ENCODE data around the gene DHRS7. TPM values are rescaled to one million over a fixed set of nuclear protein-coding genes. Genes with fewer than 3 reads are reported as not detected.

DHRS7 gene
- total and polyA plus RNA-seq, 2 of the 8 experiments (the other 6 are each of a cell fraction or from before 2014, with no cell fraction given) = 10.8 to 27.5 TPM

DNA sequence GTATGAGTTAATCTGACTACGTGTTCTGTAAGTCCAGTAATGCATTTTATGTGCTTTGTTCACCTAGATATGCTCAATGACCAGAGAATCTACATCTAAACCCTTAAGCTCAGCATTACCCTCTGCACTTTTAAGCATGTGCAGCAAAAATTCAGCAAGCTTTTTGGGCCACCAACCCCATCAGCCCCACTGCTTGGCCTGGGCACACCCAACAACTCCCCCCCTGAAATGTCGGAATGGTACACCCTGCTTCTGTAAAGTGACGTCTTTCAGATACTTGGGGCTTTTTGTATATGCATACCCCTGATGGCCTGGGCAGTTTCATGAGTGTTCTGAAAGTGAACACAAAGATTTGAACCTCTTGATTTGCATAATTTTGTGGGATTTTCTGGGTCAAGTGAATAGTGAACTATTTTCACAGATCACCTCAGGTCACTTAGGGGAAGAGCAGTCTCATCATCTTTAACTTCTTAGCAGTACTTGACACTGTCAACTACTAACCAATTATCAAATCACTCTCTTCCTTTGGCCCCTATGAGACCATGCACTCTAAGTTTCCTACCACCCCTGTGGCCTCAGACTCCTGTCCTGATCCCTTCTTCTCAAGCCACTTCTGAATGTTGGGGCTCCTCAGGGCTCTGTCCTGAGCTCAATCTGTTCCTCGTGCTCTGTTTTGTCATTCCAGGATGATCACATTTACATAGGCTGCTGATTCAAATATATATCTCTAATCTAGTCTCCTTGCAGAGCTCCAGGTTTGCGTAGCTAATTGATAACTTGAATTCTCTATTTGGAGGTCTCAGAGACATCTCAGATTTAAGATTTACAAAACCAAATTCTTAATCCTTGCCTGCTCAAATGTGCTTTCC, 47.5 kb upstream of the DHRS7 start:
- Histone ChIP-seq H2BK5ac (ENCODE audit: low read depth, low read length) (no peak overlapping the region), H3K9me3 (ENCODE audit: insufficient read depth in 2 of 2, low read depth in 1 of 2, low read length in 1 of 2) (no peaks in the 10 kb centered on the region), H3K79me2 (ENCODE audit: control insufficient read depth in 1 of 2, insufficient read depth in 2 of 2, low read length in 2 of 2) (no peaks in the 10 kb centered on the region), H2BK15ac (ENCODE audit: low read length) (no peak overlapping the region), H4K20me1 (replicated peaks in 1 of 2; ENCODE audit: control insufficient read depth in 1 of 2, insufficient read depth in 2 of 2, low read length in 2 of 2) (no peaks in the 10 kb centered on the region), H3K23ac (ENCODE audit: insufficient read length) (no peak overlapping the region), H2BK12ac (ENCODE audit: low read depth, low read length) (no peak overlapping the region), H3K56ac (replicated peaks; ENCODE audit: insufficient read length, low read depth, low read length) (no peak overlapping the region), H3K4me3 (ENCODE audit: extremely low read depth in 1 of 4, insufficient read depth in 2 of 4, low read depth in 3 of 4, low read length in 4 of 4) (no peak overlapping the region), H2AFZ (ENCODE audit: low read length) (no peak overlapping the region), H4K91ac (replicated peaks; ENCODE audit: insufficient read length, low read length) (no peak overlapping the region), H3K14ac (ENCODE audit: insufficient read length) (no peak overlapping the region), H2AK5ac (ENCODE audit: low read depth, low read length) (no peak overlapping the region), H2BK120ac (replicated peaks; ENCODE audit: low read depth, low read length) (no peak overlapping the region), H3K79me1 (ENCODE audit: low read depth, low read length) (no peaks in the 10 kb centered on the region), H3K4me2 (ENCODE audit: insufficient read depth in 1 of 2, low read depth in 2 of 2, low read length in 2 of 2) (no peak overlapping the region), H3K9ac (replicated peaks in 1 of 4; ENCODE audit: extremely low read depth in 1 of 4, low read depth in 3 of 4, low read length in 3 of 4) (no peak overlapping the region), H3K36me3 (ENCODE audit: control insufficient read depth in 2 of 4, insufficient read depth in 4 of 4, low read length in 3 of 4) (no peaks in the 10 kb centered on the region), H3K4me1 (replicated peaks in 1 of 4; ENCODE audit: control insufficient read depth in 3 of 4, insufficient read depth in 4 of 4, low read length in 3 of 4) (peaks cover 0 to 8% (median 3%) of the 10 kb centered on the region in 4 experiments; a peak in 2 of 7 replicates), H4K5ac (ENCODE audit: insufficient read length, low read depth, low read length) (no peak overlapping the region), H3K27ac (ENCODE audit: low read depth, low read length) (no peak overlapping the region), H3K23me2 (ENCODE audit: low read depth, low read length) (peaks cover 2% of the 10 kb centered on the region; the same call in 1 of the 2 replicates), H3K4ac (replicated peaks; ENCODE audit: insufficient read length, low read depth, low read length) (no peak overlapping the region), H3K18ac (ENCODE audit: extremely low read depth, low read length) (no peak overlapping the region), H4K8ac (ENCODE audit: extremely low read depth, insufficient read depth, low read length) (no peak overlapping the region), H2BK20ac (ENCODE audit: low read length) (no peak overlapping the region), H3K27me3 (replicated peaks in 1 of 4; ENCODE audit: control insufficient read depth in 3 of 4, extremely low read depth in 1 of 4, insufficient read depth in 3 of 4, low read length in 3 of 4) (no peaks in the 10 kb centered on the region)
- ChIA-PET POLR2A (ENCODE audit: partially characterized antibody) (interaction anchor here (2.6 kb wide), 1 partner anchor 36 kb away, joined by 6 read pairs; the partner anchor contains the start of gene PPM1A), CTCF (ENCODE audit: partially characterized antibody) (interaction anchor here (1.1 kb wide), 1 partner anchor 29 kb away, joined by 3 read pairs; no protein-coding TSS in a partner anchor)
- FAIRE-seq (no peak), DNase-seq (ENCODE audit: low read depth in 1 of 2, low spot score in 2 of 2) (no peak)
- TF ChIP-seq JUND (IDR thresholded peaks at IDR 0.05; ENCODE audit: low read length) = no peak
- no peak for TF ChIP-seq CEBPB (IDR thresholded peaks at IDR 0.05; ENCODE audit: low read depth, low read length)
- no peak for TF ChIP-seq YY1 (IDR thresholded peaks at IDR 0.05; ENCODE audit: low read depth, low read length)
- TF ChIP-seq NRF1 (IDR thresholded peaks at IDR 0.05; ENCODE audit: low read depth, low read length) = no peak
- no peak for TF ChIP-seq ZNF274 (IDR thresholded peaks at IDR 0.05; ENCODE audit: borderline replicate concordance, extremely low read depth, low read length)
- TF ChIP-seq SP4 (IDR thresholded peaks at IDR 0.05; ENCODE audit: low read length) = no peak
- no peak for TF ChIP-seq SP2 (IDR thresholded peaks at IDR 0.05; ENCODE audit: low read length)
- TF ChIP-seq, protein P1, sequence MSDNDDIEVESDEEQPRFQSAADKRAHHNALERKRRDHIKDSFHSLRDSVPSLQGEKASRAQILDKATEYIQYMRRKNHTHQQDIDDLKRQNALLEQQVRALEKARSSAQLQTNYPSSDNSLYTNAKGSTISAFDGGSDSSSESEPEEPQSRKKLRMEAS (IDR thresholded peaks at IDR 0.05) = no peak
- no peak for TF ChIP-seq POLR2A (IDR thresholded peaks at IDR 0.05; ENCODE audit: control extremely low read depth in 1 of 2, low read depth in 2 of 2, low read length in 2 of 2)
- TF ChIP-seq TAF1 (IDR thresholded peaks at IDR 0.05; ENCODE audit: low read depth, low read length) = no peak
- TF ChIP-seq CBX5 (IDR thresholded peaks at IDR 0.05; ENCODE audit: low read depth, low read length) = no peak
- TF ChIP-seq JUN (IDR thresholded peaks at IDR 0.05; ENCODE audit: low read depth, low read length) = no peak
- no peak for TF ChIP-seq CBX8 (IDR thresholded peaks at IDR 0.05; ENCODE audit: borderline replicate concordance, low read depth, low read length)
- 85% methylated on average over 5 of the region's 5 CpGs; no CpG with 5 or more reads in 1 of the 2 experiments for WGBS, 2 experiments (ENCODE audit: extremely low coverage in 1 of 2, insufficient coverage in 1 of 2, insufficient read length in 1 of 2, insufficient replicate concordance in 2 of 2, low coverage in 1 of 2, low lambda C conversion rate in 2 of 2, missing lambda C conversion rate in 1 of 2)
